Measurements from ENCODE around the gene RETREG3.

The RETREG3 gene

GRCh38 chr17:42651392-42651791, 42.2 kb upstream of the RETREG3 start:
- TF ChIP-seq TAF1 (IDR thresholded peaks at IDR 0.05; ENCODE audit: borderline replicate concordance, insufficient read depth, low read length) (no peak), FOXP2 (optimal IDR thresholded peaks at IDR 0.05; ENCODE audit: borderline replicate concordance, extremely low read depth, extremely low read length, insufficient read depth) (no peak), SIN3A (IDR thresholded peaks at IDR 0.05; ENCODE audit: borderline replicate concordance, insufficient read depth, low read length) (no peak), REST (IDR thresholded peaks at IDR 0.05; ENCODE audit: insufficient read depth in 1 of 2, low read depth in 2 of 2, low read length in 2 of 2) (no peak), POLR2AphosphoS5 (IDR thresholded peaks at IDR 0.05; ENCODE audit: low read depth, low read length) (no peak)

DNA sequence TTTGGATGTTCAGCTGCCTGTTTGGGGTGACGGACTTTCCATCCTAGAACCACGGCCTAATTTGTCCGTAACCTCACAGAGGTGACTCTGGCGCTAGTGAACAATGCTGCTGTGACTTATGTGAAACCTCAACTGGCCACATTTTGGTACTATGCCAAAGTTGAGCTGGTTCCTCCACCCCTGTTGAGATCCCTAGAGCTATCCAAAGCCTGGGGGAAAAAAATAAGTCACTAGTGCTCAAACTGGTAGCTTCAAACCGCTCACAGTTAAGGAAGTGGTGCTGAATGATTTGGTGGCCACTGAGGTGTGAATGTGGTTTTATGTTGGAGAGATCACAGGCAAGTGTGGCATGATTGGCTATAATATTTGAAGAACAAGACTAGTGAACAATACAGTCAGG, 38.6 kb upstream of the RETREG3 start:
- TF ChIP-seq FOXP2 (optimal IDR thresholded peaks at IDR 0.05; ENCODE audit: borderline replicate concordance, extremely low read depth, extremely low read length, insufficient read depth) = no peak
- no peak for TF ChIP-seq SIN3A (IDR thresholded peaks at IDR 0.05; ENCODE audit: borderline replicate concordance, insufficient read depth, low read length)
- no peak for TF ChIP-seq TAF1 (IDR thresholded peaks at IDR 0.05; ENCODE audit: borderline replicate concordance, insufficient read depth, low read length)

- no peak for TF ChIP-seq SIN3A (IDR thresholded peaks at IDR 0.05; ENCODE audit: borderline replicate concordance, insufficient read depth, low read length)
- TF ChIP-seq TAF1 (IDR thresholded peaks at IDR 0.05; ENCODE audit: borderline replicate concordance, insufficient read depth, low read length) = no peak
- TF ChIP-seq POLR2AphosphoS5 (IDR thresholded peaks at IDR 0.05; ENCODE audit: low read depth, low read length) = no peak
- TF ChIP-seq FOXP2 (optimal IDR thresholded peaks at IDR 0.05; ENCODE audit: borderline replicate concordance, extremely low read depth, extremely low read length, insufficient read depth) = no peak
- no peak for TF ChIP-seq REST (IDR thresholded peaks at IDR 0.05; ENCODE audit: insufficient read depth in 1 of 2, low read depth in 2 of 2, low read length in 2 of 2)
Measured at GRCh38 chr17:42642336-42642735, 33.2 kb upstream of the RETREG3 start.

DNA sequence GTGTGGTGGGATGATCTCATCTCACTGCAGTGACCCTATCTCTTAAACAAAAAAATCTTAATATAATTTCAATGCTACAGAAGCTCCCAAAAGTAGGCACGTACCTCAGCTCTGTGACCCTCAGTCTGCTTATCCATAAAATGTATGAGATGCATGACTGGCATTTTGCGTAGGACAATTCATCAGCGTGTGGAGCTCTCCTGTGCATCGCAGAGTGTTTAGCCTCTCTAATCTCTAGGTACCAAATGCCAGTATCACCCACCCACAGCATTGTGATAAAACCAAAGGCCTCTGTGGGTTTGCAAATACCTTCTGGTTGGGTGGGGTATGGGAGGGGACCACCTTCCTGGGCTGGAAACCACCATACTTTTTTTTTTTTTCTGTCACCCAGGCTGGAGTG, 30.9 kb upstream of the RETREG3 start:
- TF ChIP-seq FOXP2 (optimal IDR thresholded peaks at IDR 0.05; ENCODE audit: borderline replicate concordance, extremely low read depth, extremely low read length, insufficient read depth) (no peak), REST (IDR thresholded peaks at IDR 0.05; ENCODE audit: insufficient read depth in 1 of 2, low read depth in 2 of 2, low read length in 2 of 2) (no peak), POLR2AphosphoS5 (IDR thresholded peaks at IDR 0.05; ENCODE audit: low read depth, low read length) (no peak), TAF1 (IDR thresholded peaks at IDR 0.05; ENCODE audit: borderline replicate concordance, insufficient read depth, low read length) (no peak), SIN3A (IDR thresholded peaks at IDR 0.05; ENCODE audit: borderline replicate concordance, insufficient read depth, low read length) (no peak)

DNA sequence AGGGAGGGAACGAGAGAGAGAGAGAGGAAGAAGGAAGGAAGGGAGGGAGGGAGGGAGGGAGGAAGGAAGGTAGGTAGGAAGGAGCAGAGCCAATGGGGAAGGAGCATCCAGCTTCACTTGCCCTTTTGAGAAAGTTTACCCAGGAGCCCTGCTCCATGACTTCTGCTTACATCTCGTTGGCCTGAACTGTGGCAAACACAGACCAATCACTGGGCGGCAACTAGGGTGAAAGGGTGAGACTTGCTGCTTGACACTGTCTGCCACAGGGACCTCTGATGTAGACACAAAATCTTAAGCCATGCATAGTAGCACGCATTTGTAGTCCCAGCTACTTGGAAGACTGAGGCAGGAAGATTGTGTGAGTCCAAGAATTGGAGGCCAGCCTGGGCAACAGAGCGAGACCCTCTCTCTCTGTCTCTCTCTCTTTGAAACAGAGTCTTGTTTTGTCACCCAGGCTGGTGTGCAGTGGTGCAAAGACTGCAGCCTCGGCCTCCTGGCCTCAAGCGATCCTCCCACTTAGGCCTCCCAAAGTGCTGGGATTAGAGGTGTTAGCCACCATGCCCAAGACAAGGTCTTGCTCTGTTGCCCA, 30.4 kb upstream of the RETREG3 start:
- no peak for TF ChIP-seq POLR2AphosphoS5 (IDR thresholded peaks at IDR 0.05; ENCODE audit: low read depth, low read length)
- TF ChIP-seq TAF1 (IDR thresholded peaks at IDR 0.05; ENCODE audit: borderline replicate concordance, insufficient read depth, low read length) = no peak
- no peak for TF ChIP-seq FOXP2 (optimal IDR thresholded peaks at IDR 0.05; ENCODE audit: borderline replicate concordance, extremely low read depth, extremely low read length, insufficient read depth)
- no peak for TF ChIP-seq SIN3A (IDR thresholded peaks at IDR 0.05; ENCODE audit: borderline replicate concordance, insufficient read depth, low read length)
- TF ChIP-seq REST (IDR thresholded peaks at IDR 0.05; ENCODE audit: insufficient read depth in 1 of 2, low read depth in 2 of 2, low read length in 2 of 2) = no peak
